K562 (cell line): Measurements from ENCODE around the gene WDR90. TPM values are rescaled to one million over a fixed set of nuclear protein-coding genes. Genes with fewer than 3 reads are reported as not detected.

Source experiments
- CHAMP1 ChIP-seq: fragments of 450-650 bp; IDR thresholded peaks from 2 replicates; pipeline ENCODE4 v1.6.1; 2016; ENCODE audit warnings: mild to moderate bottlenecking
- CTCF ChIP-seq, 3 experiments: IDR thresholded peaks in 2 of 3; conservative IDR thresholded peaks in 1 of 3; 2 replicates each; pipeline ENCODE4 v1.5.1; 2011 to 2012; ENCODE audit warnings: low read length in 3 of 3, mild to moderate bottlenecking in 3 of 3, control low read depth in 2 of 3, improper control_type of control experiment in 1 of 3, inconsistent platforms in 1 of 3, low read depth in 1 of 3, mixed read lengths in 1 of 3, moderate library complexity in 1 of 3; ENCODE audit not compliant: insufficient read depth in 2 of 3
- UBTF ChIP-seq, 2 experiments: IDR thresholded peaks; 2 replicates each; pipeline ENCODE4 v1.6.1; 2012; ENCODE audit warnings: improper control_type of control experiment in 2 of 2, low read depth in 2 of 2, low read length in 2 of 2, borderline replicate concordance in 1 of 2
- ZNF583 ChIP-seq: fragments of 250-450 bp; sonication (Bioruptor Pico); IDR thresholded peaks from 2 replicates; pipeline ENCODE4 v1.4.0; 2020
- polyA plus RNA-seq, 8 experiments: library from polyadenylated mRNA; depleted of rRNA in 4 of 8; stranded (reverse) in 5 of 8; unstranded in 3 of 8; fragments of >200 nt; fragmentation: Nextera tagmentation in 2 of 8; fragmentation: Illumina TruSeq in 1 of 8; extraction: Ambion mirVana in 2 of 8; extraction: Trizol in 1 of 8; gene quantifications; 2 replicates each; pipeline versions ENCODE4 v1.2.1 to v1.2.3, GENCODE V29; 2011 to 2014; ENCODE audit warnings: inconsistent platforms in 1 of 8, missing spikeins in 1 of 8
- total RNA-seq, 7 experiments: library from RNA; depleted of rRNA in 6 of 7; stranded (reverse); fragments of >200 nt in 6 of 7; fragmentation: Illumina TruSeq in 2 of 7; extraction: Trizol in 2 of 7; gene quantifications; 2 replicates each; pipeline versions ENCODE4 v1.2.1 to v1.2.3, GENCODE V29; 2011 to 2021; ENCODE audit warnings: low replicate concordance in 1 of 7

The WDR90 gene
- total and polyA plus RNA-seq, 9 of the 15 experiments (the other 6 are each of a cell fraction or from before 2014, with no cell fraction given) = 0.44 to 12.6 (median 3.3) TPM

GRCh38 chr16:706189-707061 lies 57.3 kb downstream of the WDR90 start (continued):
- TF ChIP-seq CTCF (IDR thresholded peaks at IDR 0.05 in 2 of 3, conservative IDR thresholded peaks at IDR 0.05 in 1 of 3; ENCODE audit: insufficient read depth in 2 of 3, low read depth in 1 of 3, low read length in 3 of 3) = no peak
- TF ChIP-seq CHAMP1 = no peak
- no peak for TF ChIP-seq ZNF583
- TF ChIP-seq UBTF (IDR thresholded peaks at IDR 0.05; ENCODE audit: borderline replicate concordance in 1 of 2, low read depth in 2 of 2, low read length in 2 of 2) = 0 out of 4 replicates have a peak, but pooled peaks of 1 of the 2 experiments have one; percentile 27
